ENCODE results near the gene NTRK2.

NTRK2 gene

DNA sequence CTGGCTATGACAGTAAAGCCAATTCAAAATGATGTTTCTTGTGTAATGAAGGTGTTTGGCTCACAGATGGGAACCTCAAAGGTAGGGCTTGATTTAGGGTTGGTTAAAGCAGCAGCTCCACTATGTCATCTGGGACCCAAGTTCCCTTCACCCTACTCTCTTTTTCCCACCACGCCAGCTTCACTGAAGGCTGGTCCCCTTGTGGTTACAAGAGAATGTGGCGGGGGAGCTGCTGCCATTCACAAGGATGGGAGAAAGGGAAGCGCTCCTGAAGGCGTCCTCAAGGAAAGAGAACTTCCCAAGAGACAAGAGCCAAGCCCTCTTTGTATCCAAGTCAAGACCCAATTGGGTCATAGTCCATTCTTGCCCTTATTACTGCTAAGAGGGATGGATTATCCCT is 72.7 kb downstream of the NTRK2 start:
- DNase-seq = no peak

DNA sequence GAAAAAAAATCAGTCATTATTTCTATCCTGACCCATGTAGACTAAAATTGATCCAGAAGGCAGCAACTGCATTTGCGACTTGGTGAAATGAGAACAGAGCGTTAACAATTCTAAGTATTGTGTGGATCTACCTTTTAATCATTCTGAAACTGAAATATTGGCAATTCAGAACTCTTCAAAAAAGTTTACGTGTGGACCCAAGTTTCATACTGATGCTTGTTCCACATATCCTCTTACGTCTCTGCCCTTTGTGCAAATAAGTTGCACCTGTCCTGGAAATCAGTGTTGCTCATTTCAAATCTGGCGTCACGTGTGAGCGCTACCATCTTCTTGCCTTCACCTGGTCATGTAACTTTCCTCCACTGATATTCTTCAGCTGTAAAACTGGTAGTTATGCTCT is 74.7 kb downstream of the NTRK2 start:
- DNase-seq = no peak

DNA sequence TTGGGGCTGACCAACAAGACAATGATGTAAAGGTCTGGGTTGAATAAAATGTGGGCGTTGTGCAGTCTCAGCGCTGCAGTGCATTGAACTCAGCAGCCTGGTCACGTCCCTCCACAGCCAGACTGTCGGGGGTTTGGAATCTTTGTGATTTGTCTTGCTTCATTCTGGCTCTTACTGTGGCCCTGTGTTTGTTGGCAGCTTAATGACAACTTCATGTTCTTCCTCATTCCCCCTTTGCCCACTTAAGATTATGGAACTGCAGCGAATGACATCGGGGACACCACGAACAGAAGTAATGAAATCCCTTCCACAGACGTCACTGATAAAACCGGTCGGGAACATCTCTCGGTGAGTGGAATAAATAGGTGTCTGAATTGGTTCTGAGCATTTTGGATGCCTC is 75.2 kb downstream of the NTRK2 start:
- DNase-seq = no peak

DNA sequence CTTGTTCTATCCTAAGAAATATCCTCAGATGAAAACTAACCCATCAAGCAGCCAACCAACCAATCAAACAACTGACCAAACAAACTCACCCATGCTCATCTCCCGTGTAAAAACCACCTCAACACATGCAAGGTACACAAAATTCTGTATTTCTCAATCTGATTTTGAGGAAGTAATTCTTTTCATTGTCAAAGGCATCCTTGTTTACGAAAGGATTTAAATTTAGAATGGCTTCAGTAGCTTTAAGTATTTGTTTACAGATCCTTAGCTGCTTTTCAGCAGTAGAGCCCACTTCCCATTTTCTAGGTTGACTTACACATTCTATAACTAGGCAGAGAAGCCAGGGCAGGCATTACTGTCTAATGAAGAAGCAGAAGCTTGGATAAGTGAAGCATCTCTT is 78.6 kb downstream of the NTRK2 start:
- DNase-seq = no peak

DNA sequence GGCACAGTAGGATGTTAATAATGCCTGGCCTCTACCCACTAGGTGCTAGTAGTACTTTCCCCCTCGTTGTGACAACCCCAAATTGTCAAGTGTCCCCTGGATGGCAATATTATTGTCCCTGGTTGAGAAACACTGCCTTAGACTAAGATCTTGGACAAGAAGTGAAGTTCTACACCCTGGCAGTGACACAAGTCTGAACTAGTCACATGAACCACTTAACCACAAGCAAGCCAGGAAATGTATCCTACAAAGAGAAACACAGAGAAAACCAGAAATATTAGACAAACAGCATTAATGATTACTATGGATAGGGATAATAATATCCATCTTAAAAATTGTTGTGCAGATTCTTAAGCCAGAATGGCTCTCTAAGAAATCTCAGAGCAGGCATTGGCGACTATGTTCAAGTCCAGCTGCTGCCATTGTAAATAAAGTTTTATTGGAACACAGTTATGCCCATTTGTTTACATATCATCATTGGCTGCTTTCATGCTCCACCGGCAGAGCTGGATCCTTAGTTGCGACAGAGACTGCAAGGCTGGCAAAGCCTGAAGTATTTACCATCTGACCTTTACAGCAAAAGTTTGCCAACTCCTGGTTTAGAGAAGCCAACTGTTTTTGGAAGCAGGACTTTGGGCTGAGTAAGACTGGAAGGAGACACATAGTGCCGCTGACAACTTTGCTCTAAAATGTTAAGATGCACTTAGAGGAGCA is 80.8 kb downstream of the NTRK2 start:
- DNase-seq = no peak

GRCh38 chr9:84751921-84752320 is 82.4 kb downstream of the NTRK2 start:
- no peak for DNase-seq

- DNase-seq = no peak
Measured at GRCh38 chr9:84754461-84754860, 84.9 kb downstream of the NTRK2 start.

DNA sequence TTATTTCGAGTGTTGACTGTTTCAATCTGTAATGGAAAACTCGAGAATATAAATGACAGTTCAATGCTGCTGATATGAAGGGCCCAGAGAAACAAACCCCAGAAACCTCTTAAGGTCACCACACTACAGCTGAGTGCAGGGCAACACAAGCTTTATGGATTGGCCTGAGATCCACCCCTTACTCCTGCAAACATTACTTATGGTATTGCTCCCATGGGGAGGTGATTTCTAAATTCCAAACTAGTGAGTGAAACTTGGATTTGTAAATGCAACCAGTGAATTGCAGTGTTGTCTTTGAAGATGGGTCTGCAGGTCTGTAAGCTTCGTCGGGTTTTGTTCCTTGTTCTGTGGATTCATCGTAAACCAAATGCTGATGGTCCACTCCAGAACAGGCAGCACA is 85.4 kb downstream of the NTRK2 start:
- no peak for DNase-seq

DNA sequence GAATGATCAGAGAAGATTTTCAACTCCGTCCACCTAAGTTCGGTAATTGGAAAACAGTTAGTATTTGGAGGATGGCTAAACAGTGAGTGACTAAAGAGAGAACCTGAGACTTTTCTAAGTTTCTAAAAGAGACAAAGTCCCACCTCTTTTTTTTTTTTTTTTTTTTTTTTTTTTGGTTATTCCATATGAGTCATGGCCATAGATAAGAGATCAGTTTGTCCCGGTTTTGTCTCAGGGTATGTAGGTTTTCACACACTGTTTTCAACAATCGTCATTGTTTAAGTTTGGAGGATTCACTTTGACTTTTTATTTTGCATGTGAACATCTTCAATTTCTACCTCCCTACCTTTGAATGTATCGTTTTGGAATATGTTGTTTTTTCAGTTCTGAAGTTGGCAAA is 85.9 kb downstream of the NTRK2 start:
- DNase-seq = no peak

GRCh38 chr9:84756171-84756570 is 86.6 kb downstream of the NTRK2 start:
- no peak for DNase-seq

DNA sequence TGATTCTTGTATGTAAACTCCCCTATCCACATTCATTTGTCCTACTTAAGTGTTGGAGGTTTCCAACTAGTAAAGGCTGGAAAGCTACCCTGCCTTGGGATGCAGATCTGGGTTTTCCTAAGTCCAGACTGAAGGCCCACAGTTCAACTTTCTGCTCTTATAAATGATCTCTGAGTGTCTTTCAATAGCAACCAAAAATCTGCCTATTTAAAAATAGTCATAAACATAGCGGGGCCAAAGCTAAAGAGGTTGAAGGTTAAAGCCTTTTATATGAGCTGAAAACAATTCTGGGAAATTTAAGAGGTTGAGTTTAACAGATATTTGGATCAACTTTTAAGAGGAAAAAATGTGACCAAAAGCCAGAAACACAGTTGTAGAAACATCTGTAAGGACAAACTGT is 87.2 kb downstream of the NTRK2 start:
- no peak for DNase-seq

GRCh38 chr9:84758817-84759216 is 89.3 kb downstream of the NTRK2 start:
- DNase-seq = no peak

DNA sequence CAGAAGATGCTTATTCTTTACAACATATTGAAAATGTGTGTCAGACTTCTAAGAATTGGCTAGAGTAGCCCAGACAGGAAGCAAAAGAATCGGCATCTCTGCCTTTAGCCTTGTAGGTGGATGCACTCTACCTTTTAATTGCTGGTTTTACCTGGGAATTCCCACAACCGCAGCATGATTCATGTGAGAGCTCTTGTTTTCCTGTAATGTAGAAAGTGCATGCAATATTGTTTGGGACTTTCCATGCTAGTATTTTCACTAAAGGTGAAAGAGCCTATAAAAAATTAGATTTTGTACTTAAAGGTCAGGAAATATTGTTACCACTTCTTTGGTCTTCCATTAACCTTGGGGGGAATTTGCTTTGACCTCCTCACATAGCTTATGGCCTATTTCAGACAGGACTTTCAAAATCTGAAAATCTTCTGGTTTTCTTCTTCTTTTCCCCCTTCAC is 89.8 kb downstream of the NTRK2 start:
- no peak for DNase-seq

GRCh38 chr9:84759804-84760203 is 90.3 kb downstream of the NTRK2 start:
- no peak for DNase-seq

DNA sequence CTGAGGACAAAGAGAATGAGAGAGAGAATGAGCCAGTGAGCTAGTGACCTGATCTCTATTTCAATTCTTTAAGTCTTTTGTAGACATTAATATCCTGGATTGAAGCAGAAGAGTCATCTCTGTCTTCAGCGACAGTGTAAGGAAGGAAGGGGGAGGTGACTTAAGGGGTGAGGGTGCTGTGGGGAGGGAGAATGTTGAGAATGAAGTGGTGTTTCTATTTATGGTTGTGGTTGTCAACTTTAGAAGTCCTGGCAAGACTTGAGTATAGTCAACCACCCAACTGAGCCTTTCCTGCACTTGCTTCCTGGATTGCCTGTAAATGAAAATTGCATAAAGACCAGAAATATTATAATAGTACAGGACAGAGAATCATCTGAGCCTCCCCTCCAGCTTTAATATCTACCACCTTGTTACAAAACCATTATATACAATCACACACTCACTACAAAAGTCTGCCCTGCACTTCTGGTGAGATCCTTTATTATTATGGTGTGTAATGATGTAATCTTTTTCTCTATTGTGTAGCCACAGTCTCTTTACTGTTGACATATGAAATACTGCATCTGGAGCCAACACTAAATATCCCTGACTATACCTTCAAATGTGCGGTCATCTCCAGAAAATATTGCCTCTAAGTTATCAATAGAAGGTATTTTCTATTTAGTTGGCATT is 91.7 kb downstream of the NTRK2 start:
- DNase-seq = no peak

DNA sequence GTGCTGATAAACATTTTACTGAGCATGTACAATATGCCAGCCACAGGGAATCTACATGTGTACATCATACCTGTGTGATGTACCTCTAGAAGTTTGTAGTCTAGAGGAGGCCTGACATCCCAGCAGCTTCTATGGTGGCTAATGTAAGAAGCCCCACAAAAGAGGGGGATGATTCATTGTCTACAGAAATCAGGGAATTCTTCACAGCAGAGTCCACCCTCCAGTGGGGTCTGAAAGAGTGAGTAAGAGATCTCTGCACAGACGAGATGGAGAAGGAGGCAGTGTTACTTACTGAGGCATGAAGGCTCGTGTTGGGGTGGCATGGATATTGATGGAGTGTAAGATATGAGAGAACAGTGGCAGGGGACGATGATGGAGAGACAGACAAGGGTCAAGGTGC is 103.0 kb downstream of the NTRK2 start:
- DNase-seq = no peak

DNA sequence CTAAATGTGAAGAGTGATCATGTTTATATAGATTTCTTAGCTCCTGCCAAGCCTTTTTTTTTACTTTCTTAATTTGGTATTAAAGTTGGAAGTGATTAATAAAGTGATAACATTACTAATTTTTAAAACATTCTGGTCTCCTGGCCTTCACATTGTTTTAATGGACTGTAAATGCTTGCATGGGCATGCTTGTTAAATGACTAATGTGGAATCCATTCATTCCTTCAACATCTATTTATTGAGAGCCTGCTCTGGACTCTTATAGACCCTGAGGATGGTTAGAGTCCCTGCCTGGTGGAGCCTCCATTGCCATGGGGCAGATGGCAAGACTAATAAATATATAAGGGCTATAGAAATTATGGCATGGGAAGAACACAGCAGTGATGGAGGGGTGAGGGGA is 103.5 kb downstream of the NTRK2 start:
- no peak for DNase-seq

DNA sequence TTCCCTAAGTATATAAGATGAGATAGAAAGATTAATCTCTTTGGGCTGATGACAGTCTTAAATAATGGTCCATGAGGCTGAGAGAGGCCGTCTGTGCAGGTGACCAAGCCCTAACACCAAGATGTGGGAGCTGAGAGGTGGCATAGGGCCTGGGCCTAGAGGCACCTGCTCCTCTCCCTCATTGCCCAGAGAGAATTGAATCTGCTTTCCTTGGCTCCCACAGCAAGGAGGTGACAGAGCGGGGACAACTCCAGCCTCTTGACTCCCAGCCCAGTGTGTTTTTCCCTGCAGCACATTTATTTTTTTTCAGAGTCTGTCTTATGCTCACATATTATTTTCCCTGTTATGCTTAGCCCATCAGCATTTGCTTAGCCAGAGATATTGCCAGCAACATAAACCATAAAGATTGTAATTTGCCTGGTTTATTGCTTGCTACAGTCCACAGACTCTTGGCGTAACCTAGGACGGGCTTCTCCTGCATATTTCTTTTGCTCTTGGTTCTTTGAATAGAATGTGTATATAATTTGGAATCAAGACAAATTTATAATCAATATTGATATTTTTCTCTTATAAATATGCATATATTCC is 105.6 kb downstream of the NTRK2 start:
- no peak for DNase-seq

GRCh38 chr9:84778570-84778969 is 109.0 kb downstream of the NTRK2 start:
- DNase-seq = no peak

DNA sequence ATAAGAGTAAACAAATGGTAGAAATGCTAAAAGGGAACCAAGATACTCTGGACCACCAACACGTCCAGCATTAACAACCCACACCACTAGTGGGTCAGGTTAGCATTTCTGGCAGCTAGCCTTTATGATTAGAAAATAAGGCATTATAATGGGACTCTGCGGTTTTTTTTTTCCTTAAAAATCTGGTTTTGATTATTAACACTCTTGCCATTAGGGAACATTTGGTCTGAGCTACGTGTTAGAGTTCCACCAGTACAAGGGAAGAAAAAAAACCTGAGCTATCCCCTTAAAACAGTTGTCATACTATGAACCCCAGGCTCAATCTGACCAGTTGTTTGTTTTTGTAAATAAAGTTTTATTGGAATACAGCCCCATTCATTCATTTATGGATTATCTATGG is 110.4 kb downstream of the NTRK2 start:
- DNase-seq = no peak

DNA sequence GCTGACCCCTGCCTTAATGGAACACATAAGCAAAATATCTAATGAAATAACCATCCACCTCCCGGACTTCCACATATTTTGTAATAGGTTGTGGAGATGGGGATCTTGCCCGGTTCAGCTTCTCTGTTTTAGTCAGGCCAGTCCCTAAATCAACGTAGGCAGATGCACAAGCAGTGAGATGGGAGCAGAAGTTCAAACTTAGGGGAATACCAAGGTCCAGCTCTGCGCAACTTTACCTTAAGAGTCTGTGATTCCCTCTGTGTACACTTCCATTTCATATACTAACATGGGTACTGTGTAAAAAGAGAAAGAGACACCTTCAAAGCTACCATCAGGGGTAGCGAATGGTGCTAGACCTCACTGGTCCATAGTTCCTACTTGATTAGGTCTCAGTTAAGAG is 110.9 kb downstream of the NTRK2 start:
- DNase-seq = no peak

- no peak for DNase-seq
Measured at GRCh38 chr9:84781458-84781857, 111.9 kb downstream of the NTRK2 start.

GRCh38 chr9:84781931-84782866 is 112.7 kb downstream of the NTRK2 start:
- no peak for DNase-seq

Data from activated CD8-positive, alpha-beta memory T cell treated with anti-CD3 and anti-CD28 coated beads, Interleukin-2, amount 50 U/mL, for 48 hours (primary cell).